Trophoblast cell (in vitro differentiated cells and primary cell): ENCODE results near the gene ENTPD1.
"Not testable (repeated sequence)": the region's sequence is repeated elsewhere in the genome, so short reads cannot be mapped to it uniquely, and the experiment has no call there.

Source experiments
- DNase-seq, 2 donors: peaks; one replicate each; pipeline ENCODE4 v3.0.0-alpha.2; 2016
- H2AFZ ChIP-seq: 2 replicates; pipeline ENCODE4 v1.6.1; 2013; ENCODE audit warnings: low read length, moderate library complexity, mild to moderate bottlenecking; ENCODE audit not compliant: insufficient read depth, poor library complexity
- H2AK5ac ChIP-seq: 2 replicates; pipeline ENCODE4 v1.6.1; 2013; ENCODE audit warnings: mild to moderate bottlenecking, low read length
- H2BK120ac ChIP-seq: 2 replicates; pipeline ENCODE4 v1.6.1; 2013; ENCODE audit warnings: low read length, mild to moderate bottlenecking, moderate library complexity; ENCODE audit not compliant: insufficient read depth, poor library complexity
- H2BK12ac ChIP-seq: 2 replicates; pipeline ENCODE4 v1.6.1; 2013; ENCODE audit warnings: mild to moderate bottlenecking, low read length, moderate library complexity
- H2BK5ac ChIP-seq: 2 replicates; pipeline ENCODE4 v1.6.1; 2013; ENCODE audit warnings: low read length, low read depth, moderate library complexity, mild to moderate bottlenecking; ENCODE audit not compliant: poor library complexity
- H3K14ac ChIP-seq: 2 replicates; pipeline ENCODE4 v1.6.1; 2013; ENCODE audit warnings: mild to moderate bottlenecking, low read length
- H3K18ac ChIP-seq: 2 replicates; pipeline ENCODE4 v1.6.1; 2013; ENCODE audit warnings: mild to moderate bottlenecking, low read length
- H3K23ac ChIP-seq: 2 replicates; pipeline ENCODE4 v1.6.1; 2013; ENCODE audit warnings: low read length
- H3K27ac ChIP-seq: 2 replicates; pipeline ENCODE4 v1.5.1; 2013; ENCODE audit warnings: low read depth, mild to moderate bottlenecking, inconsistent platforms, low read length, moderate library complexity
- H3K27me3 ChIP-seq: 2 replicates; pipeline ENCODE4 v1.6.1; 2013; ENCODE audit warnings: inconsistent platforms, mild to moderate bottlenecking, low read length, moderate library complexity; ENCODE audit not compliant: insufficient read depth
- H3K36me3 ChIP-seq, 2 experiments: 1 replicate in 1 of 2; 2 replicates in 1 of 2; pipeline ENCODE4 v1.6.1; 2013; ENCODE audit warnings: low read length in 2 of 2, mild to moderate bottlenecking in 2 of 2, moderate library complexity in 1 of 2; ENCODE audit not compliant: insufficient read depth in 2 of 2, control insufficient read depth in 1 of 2
- H3K4ac ChIP-seq: 2 replicates; pipeline ENCODE4 v1.6.1; 2013; ENCODE audit warnings: low read depth, mild to moderate bottlenecking, low read length, moderate library complexity
- H3K4me1 ChIP-seq, 2 experiments: 1 replicate in 1 of 2; 2 replicates in 1 of 2; pipeline ENCODE4 v1.6.1; 2013; ENCODE audit warnings: low read length in 2 of 2, mild to moderate bottlenecking in 2 of 2, moderate library complexity in 1 of 2; ENCODE audit not compliant: insufficient read depth in 2 of 2, control insufficient read depth in 1 of 2
- H3K4me2 ChIP-seq: 2 replicates; pipeline ENCODE4 v1.6.1; 2013; ENCODE audit warnings: inconsistent platforms, mild to moderate bottlenecking, low read length, moderate library complexity
- H3K4me3 ChIP-seq: 2 replicates; pipeline ENCODE4 v1.5.1; 2013; ENCODE audit warnings: mild to moderate bottlenecking, low read depth, low read length, inconsistent platforms
- H3K79me1 ChIP-seq: one replicate; pipeline ENCODE4 v1.6.1; 2013; ENCODE audit warnings: low read length
- H3K79me2 ChIP-seq: 2 replicates; pipeline ENCODE4 v1.6.1; 2013; ENCODE audit warnings: low read length, mild to moderate bottlenecking; ENCODE audit not compliant: control insufficient read depth, insufficient read depth, poor library complexity
- H3K9ac ChIP-seq: 2 replicates; pipeline ENCODE4 v1.6.1; 2013; ENCODE audit warnings: mild to moderate bottlenecking, low read length
- H3K9me3 ChIP-seq: 2 replicates; pipeline ENCODE4 v1.6.1; 2013; ENCODE audit warnings: low read depth, mild to moderate bottlenecking, control low read depth, inconsistent platforms, low read length; ENCODE audit not compliant: insufficient read depth
- H4K12ac ChIP-seq: 2 replicates; pipeline ENCODE4 v1.6.1; 2013; ENCODE audit warnings: low read depth, mild to moderate bottlenecking, low read length, moderate library complexity
- H4K8ac ChIP-seq: 2 replicates; pipeline ENCODE4 v1.6.1; 2013; ENCODE audit warnings: low read depth, mild to moderate bottlenecking, low read length, moderate library complexity
- H4K91ac ChIP-seq: one replicate; pipeline ENCODE4 v1.6.1; 2013; ENCODE audit warnings: low read depth, mild to moderate bottlenecking, low read length, moderate library complexity
- WGBS: extraction: QIAGEN DNeasy Blood & Tissue Kit; methylation state at CpG from one replicate; pipeline ENCODE4 v1.1.7; 2013; ENCODE audit warnings: missing lambda C conversion rate; ENCODE audit not compliant: insufficient read length, insufficient coverage; ENCODE audit errors: extremely low coverage; 5-methylcytosine and 5-hydroxymethylcytosine counted together

ENTPD1 gene

DNA sequence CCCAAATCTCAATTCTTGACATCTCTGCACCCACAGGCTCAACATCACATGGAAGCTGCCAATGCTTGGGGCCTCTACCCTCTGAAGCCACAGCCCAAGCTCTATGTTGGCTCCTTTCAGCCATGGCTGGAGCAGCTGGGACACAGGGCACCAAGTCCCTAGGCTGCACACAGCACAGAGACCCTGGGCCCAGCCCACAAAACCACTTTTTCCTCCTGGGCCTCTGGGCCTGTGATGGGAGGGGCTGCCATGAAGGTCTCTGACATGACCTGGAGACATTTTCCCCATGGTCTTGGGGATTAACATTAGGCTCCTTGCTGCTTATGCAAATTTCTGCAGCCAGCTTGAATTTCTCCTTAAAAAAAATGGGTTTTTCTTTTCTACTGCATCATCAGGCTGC lies 118.8 kb downstream of the ENTPD1 start:
- not testable (repeated sequence) for H3K9me3 ChIP-seq, H4K8ac ChIP-seq, H3K4ac ChIP-seq, H3K14ac ChIP-seq, H3K4me1 ChIP-seq, H2BK5ac ChIP-seq, H2BK120ac ChIP-seq, H2AFZ ChIP-seq, H3K4me3 ChIP-seq, H3K23ac ChIP-seq, H3K4me2 ChIP-seq, DNase-seq, H4K91ac ChIP-seq, H4K12ac ChIP-seq, H3K27me3 ChIP-seq, H2AK5ac ChIP-seq, H3K79me1 ChIP-seq, H2BK12ac ChIP-seq, H3K9ac ChIP-seq, H3K79me2 ChIP-seq, H3K27ac ChIP-seq, H3K18ac ChIP-seq
- peaks cover 8 to 13% of the 10 kb centered on the region in 2 experiments for H3K36me3 ChIP-seq

DNA sequence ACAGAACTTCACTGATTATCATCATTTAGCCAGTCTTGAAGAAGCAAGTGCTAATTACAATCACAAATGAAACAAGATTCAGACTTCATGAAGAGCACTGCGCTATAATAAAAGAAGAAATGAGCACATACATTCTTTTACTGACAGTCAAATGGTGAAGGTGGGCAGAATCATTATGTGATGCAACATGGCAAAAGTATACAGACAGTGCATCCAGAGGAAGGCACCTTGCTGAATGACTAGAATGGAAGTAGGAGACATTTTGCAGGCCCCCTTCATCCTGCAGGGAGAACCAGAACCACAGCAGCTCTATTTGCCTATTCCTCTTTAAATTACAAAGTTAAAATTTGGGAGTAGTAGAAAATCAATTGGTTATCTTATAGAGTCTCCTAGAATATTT lies 120.8 kb downstream of the ENTPD1 start:
- Histone ChIP-seq H3K23ac (no peak overlapping the region), H3K79me2 (no peaks in the 10 kb centered on the region), H3K4me3 (no peak overlapping the region), H3K4ac (no peak overlapping the region), H3K14ac (no peak overlapping the region), H3K4me1 (no peaks in the 10 kb centered on the region), H4K91ac (no peak overlapping the region), H2AFZ (no peak overlapping the region), H3K9me3 (peaks cover 3% of the 10 kb centered on the region), H3K9ac (no peak overlapping the region), H2BK12ac (no peak overlapping the region), H3K27ac (no peak overlapping the region), H3K4me2 (no peak overlapping the region), H3K27me3 (no peaks in the 10 kb centered on the region), H3K36me3 (peaks cover 8 to 13% of the 10 kb centered on the region in 2 experiments), H2AK5ac (no peak overlapping the region), H4K8ac (no peak overlapping the region), H3K18ac (no peak overlapping the region), H3K79me1 (no peaks in the 10 kb centered on the region), H2BK120ac (no peak overlapping the region), H4K12ac (no peak overlapping the region), H2BK5ac (no peak overlapping the region)
- no peak for DNase-seq
- no CpG with 5 or more reads among the region's 1 CpG for WGBS

DNA sequence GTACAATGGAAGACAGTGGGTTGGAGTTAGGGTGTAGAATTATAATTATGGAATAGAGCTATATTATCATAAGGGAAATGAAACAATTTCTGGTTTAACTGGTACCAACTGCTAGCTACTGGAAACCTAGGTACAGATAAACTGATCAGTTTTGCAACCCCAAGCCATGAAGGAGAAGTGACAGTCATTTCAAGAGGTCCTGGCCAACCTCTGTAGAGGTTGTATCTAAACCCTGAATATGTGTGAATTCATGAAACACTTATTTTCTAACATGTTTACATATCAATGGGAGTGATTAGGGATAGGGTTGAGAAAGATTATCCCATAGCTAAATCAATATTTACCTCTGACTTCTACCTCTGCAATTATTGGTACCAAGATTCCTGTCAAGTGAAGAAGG lies 121.9 kb downstream of the ENTPD1 start:
- no peak overlapping the region for H3K14ac ChIP-seq
- no peak overlapping the region for H3K27ac ChIP-seq
- no peak overlapping the region for H2BK12ac ChIP-seq
- H2BK120ac ChIP-seq, result no peak overlapping the region
- no peak overlapping the region for H2BK5ac ChIP-seq
- H2AK5ac ChIP-seq, result no peak overlapping the region
- peaks cover 8 to 13% of the 10 kb centered on the region in 2 experiments for H3K36me3 ChIP-seq
- no peaks in the 10 kb centered on the region for H3K79me1 ChIP-seq
- DNase-seq, result no peak
- no peaks in the 10 kb centered on the region for H3K27me3 ChIP-seq
- no peak overlapping the region for H3K9ac ChIP-seq
- H2AFZ ChIP-seq, result no peak overlapping the region
- no peak overlapping the region for H3K4me2 ChIP-seq
- H3K4ac ChIP-seq, result no peak overlapping the region
- peaks cover 3% of the 10 kb centered on the region for H3K9me3 ChIP-seq
- no peaks in the 10 kb centered on the region for H3K4me1 ChIP-seq
- H4K12ac ChIP-seq, result no peak overlapping the region
- no peak overlapping the region for H4K8ac ChIP-seq
- no peak overlapping the region for H3K18ac ChIP-seq
- H4K91ac ChIP-seq, result no peak overlapping the region
- no peak overlapping the region for H3K23ac ChIP-seq
- no peak overlapping the region for H3K4me3 ChIP-seq
- H3K79me2 ChIP-seq, result no peaks in the 10 kb centered on the region

DNA sequence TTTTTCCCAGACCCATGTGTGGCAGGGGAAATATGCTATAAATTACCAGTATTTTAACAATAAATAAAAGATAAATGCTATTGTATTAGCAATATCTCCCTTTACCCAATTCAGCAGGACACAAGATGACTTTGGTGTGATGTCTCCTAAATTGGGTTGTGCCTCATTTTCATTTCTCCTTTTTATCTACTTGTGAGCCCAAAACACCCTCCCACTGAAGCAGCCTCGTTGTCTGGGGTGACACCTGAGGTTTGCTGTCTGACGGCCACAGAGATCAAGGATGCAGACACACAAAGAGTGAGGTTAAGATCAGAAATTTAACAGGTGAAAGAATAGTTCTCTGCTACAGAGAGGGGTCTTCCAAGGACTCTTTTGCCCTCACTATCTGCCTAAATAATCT lies 124.7 kb downstream of the ENTPD1 start:
- Histone ChIP-seq H3K4ac (no peak overlapping the region), H2BK120ac (no peak overlapping the region), H3K79me2 (no peaks in the 10 kb centered on the region), H3K27ac (no peak overlapping the region), H3K27me3 (no peaks in the 10 kb centered on the region), H2AK5ac (no peak overlapping the region), H4K91ac (no peak overlapping the region), H2BK12ac (no peak overlapping the region), H3K9me3 (no peaks in the 10 kb centered on the region), H3K9ac (no peak overlapping the region), H2BK5ac (no peak overlapping the region), H3K23ac (no peak overlapping the region), H4K8ac (no peak overlapping the region), H3K4me3 (no peak overlapping the region), H3K36me3 (no peaks in the 10 kb centered on the region), H2AFZ (no peak overlapping the region), H3K79me1 (no peaks in the 10 kb centered on the region), H3K4me1 (no peaks in the 10 kb centered on the region), H3K14ac (no peak overlapping the region), H4K12ac (no peak overlapping the region), H3K4me2 (no peak overlapping the region), H3K18ac (no peak overlapping the region)
- WGBS, result no CpG with 5 or more reads among the region's 2 CpGs
- no peak for DNase-seq

DNA sequence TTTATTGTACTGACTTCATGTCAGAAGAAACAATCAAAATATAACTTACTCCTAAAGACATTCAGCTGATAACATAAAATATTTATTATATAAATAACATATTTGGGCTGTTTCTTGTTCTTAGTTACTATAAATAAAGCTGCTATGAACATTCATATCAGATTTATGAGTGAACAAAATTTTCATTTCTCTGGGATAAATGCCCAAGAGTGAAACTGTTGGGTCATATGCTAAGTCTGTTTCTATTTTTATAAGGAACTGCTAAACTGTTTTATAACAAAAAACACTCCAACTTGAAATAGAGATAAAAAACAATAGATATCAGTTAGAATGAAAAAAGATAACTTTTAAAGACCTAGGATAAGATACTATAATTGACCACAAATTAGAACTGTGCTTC lies 125.4 kb downstream of the ENTPD1 start:
- no peak overlapping the region for H2BK12ac ChIP-seq
- H3K4me1 ChIP-seq, result no peaks in the 10 kb centered on the region
- H2BK120ac ChIP-seq, result no peak overlapping the region
- H3K4me3 ChIP-seq, result no peak overlapping the region
- no peak for DNase-seq
- no peaks in the 10 kb centered on the region for H3K79me1 ChIP-seq
- H4K8ac ChIP-seq, result no peak overlapping the region
- no peak overlapping the region for H3K23ac ChIP-seq
- no peak overlapping the region for H4K91ac ChIP-seq
- H3K4ac ChIP-seq, result no peak overlapping the region
- H2AK5ac ChIP-seq, result no peak overlapping the region
- H4K12ac ChIP-seq, result no peak overlapping the region
- no peaks in the 10 kb centered on the region for H3K79me2 ChIP-seq
- H2BK5ac ChIP-seq, result no peak overlapping the region
- no peaks in the 10 kb centered on the region for H3K27me3 ChIP-seq
- H3K9ac ChIP-seq, result no peak overlapping the region
- H2AFZ ChIP-seq, result no peak overlapping the region
- H3K9me3 ChIP-seq, result no peaks in the 10 kb centered on the region
- H3K14ac ChIP-seq, result no peak overlapping the region
- H3K36me3 ChIP-seq, result no peaks in the 10 kb centered on the region
- H3K27ac ChIP-seq, result no peak overlapping the region
- H3K18ac ChIP-seq, result no peak overlapping the region
- no peak overlapping the region for H3K4me2 ChIP-seq
